SK-N-MC (cell line): ENCODE results near the gene MYLIP.

Source experiments
- EZH2 ChIP-seq: fragments of 200-600 bp; sonication (generic); IDR thresholded peaks from one replicate; pipeline ENCODE4 v1.6.1; 2017; ENCODE audit warnings: antibody characterized with exemption
- FOXP2 ChIP-seq: optimal IDR thresholded peaks from 2 replicates; pipeline ENCODE3; 2011; ENCODE audit warnings: mild to moderate bottlenecking, moderate library complexity; ENCODE audit not compliant: insufficient read depth; ENCODE audit errors: extremely low read length, control extremely low read depth
- POLR2AphosphoS5 ChIP-seq: IDR thresholded peaks from 2 replicates; pipeline ENCODE4 v1.6.1; 2012; ENCODE audit warnings: mild to moderate bottlenecking, low read depth, low read length, borderline replicate concordance

GRCh38 chr6:16146028-16146427 is 17.1 kb downstream of the MYLIP start:
- no peak for TF ChIP-seq POLR2AphosphoS5
- TF ChIP-seq EZH2: no peak
- no peak for TF ChIP-seq FOXP2
